Hepatocyte (in vitro differentiated cells): ENCODE data around the gene LASP1NB.
"Not testable (repeated sequence)": the region's sequence is repeated elsewhere in the genome, so short reads cannot be mapped to it uniquely, and the experiment has no call there.

Experiments
- EZH2 ChIP-seq: fragments of 200-600 bp; sonication (generic); IDR thresholded peaks from 2 replicates; pipeline ENCODE4 v1.6.1; 2016; ENCODE audit warnings: antibody characterized with exemption, mild to moderate bottlenecking, borderline replicate concordance
- EZH2phosphoT487 ChIP-seq: fragments of 200-600 bp; sonication (generic); IDR thresholded peaks from one replicate; pipeline ENCODE4 v1.6.1; 2018; ENCODE audit warnings: antibody characterized with exemption, mild to moderate bottlenecking, low read depth, moderate library complexity; ENCODE audit not compliant: unreplicated experiment, severe bottlenecking
- TF ChIP-seq, protein P1 (sequence below): fragments of 200-600 bp; sonication (generic); IDR thresholded peaks from 2 replicates; pipeline ENCODE4 v1.5.1; 2016; ENCODE audit warnings: antibody characterized with exemption, mild to moderate bottlenecking; ENCODE audit not compliant: poor library complexity

DNA sequence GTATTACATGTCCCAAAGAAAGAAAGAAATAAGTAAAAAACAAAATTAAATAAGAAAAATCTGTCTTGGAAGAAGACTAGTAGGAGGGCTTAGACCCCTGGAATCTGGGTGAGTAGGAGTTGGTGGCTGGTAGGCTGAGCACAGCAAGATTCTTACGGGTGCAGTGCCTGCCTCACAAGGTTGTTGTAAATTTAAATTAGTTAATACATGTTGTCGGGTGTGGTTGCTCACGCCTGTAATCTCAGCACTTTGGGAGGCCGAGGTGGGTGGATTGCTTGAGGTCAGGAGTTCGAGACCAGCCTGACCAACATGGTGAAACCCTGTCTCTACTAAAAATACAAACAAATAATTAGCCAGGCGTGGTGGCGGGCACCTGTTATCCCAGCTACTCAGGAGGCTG lies 28.4 kb downstream of the LASP1NB start:
- not testable (repeated sequence) for TF ChIP-seq EZH2phosphoT487, EZH2
- TF ChIP-seq, protein P1, sequence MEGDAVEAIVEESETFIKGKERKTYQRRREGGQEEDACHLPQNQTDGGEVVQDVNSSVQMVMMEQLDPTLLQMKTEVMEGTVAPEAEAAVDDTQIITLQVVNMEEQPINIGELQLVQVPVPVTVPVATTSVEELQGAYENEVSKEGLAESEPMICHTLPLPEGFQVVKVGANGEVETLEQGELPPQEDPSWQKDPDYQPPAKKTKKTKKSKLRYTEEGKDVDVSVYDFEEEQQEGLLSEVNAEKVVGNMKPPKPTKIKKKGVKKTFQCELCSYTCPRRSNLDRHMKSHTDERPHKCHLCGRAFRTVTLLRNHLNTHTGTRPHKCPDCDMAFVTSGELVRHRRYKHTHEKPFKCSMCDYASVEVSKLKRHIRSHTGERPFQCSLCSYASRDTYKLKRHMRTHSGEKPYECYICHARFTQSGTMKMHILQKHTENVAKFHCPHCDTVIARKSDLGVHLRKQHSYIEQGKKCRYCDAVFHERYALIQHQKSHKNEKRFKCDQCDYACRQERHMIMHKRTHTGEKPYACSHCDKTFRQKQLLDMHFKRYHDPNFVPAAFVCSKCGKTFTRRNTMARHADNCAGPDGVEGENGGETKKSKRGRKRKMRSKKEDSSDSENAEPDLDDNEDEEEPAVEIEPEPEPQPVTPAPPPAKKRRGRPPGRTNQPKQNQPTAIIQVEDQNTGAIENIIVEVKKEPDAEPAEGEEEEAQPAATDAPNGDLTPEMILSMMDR: not testable (repeated sequence)
